OCI-LY7 (cell line): ENCODE results near the gene CDCA4. TPM values are rescaled to one million over a fixed set of nuclear protein-coding genes. Genes with fewer than 3 reads are reported as not detected.

Source experiments
- BruUV-seq: library from RNA; stranded (reverse); fragments of 400-500 nt; replicated peaks from 2 replicates; lab custom pipeline; 2021; lab: Mats Ljungman, UMichigan
- CTCF ChIA-PET: fragments of 300-600 bp; sonication (Branson Sonifier 250); formaldehyde crosslinking; loops from one replicate; lab custom pipeline; 2022; ENCODE audit warnings: antibody characterized with exemption; ENCODE audit not compliant: unreplicated experiment; lab: Charles Lee
- POLR2A ChIA-PET: fragments of 300-600 bp; sonication (Branson Sonifier 250); formaldehyde crosslinking; loops from one replicate; lab custom pipeline; 2022; ENCODE audit warnings: antibody characterized with exemption; lab: Charles Lee
- DNase-seq: peaks from one replicate; pipeline ENCODE4 v3.0.0-alpha.2; 2015; ENCODE audit warnings: low spot score
- H2AFZ ChIP-seq: fragments of 200-600 bp; sonication (generic), shearing (Covaris generic); 2 replicates; pipeline ENCODE4 v1.6.1; 2014; ENCODE audit warnings: mild to moderate bottlenecking, antibody characterized with exemption, low read length, moderate library complexity
- H3K27ac ChIP-seq: fragments of 200-600 bp; sonication (generic); 2 replicates; pipeline ENCODE4 v1.5.1; 2014; ENCODE audit warnings: mixed run types, low read depth, mild to moderate bottlenecking, moderate library complexity, low read length, inconsistent platforms; ENCODE audit not compliant: poor library complexity, severe bottlenecking
- H3K36me3 ChIP-seq: fragments of 200-600 bp; sonication (generic); 2 replicates; pipeline ENCODE4 v1.6.1; 2014; ENCODE audit warnings: mild to moderate bottlenecking, antibody characterized with exemption, low read length, moderate library complexity, mixed read lengths; ENCODE audit not compliant: insufficient read depth
- H3K4me1 ChIP-seq: fragments of 200-600 bp; sonication (generic); 2 replicates; pipeline ENCODE4 v1.5.1; 2014; ENCODE audit warnings: mild to moderate bottlenecking, low read length; ENCODE audit not compliant: insufficient read depth, poor library complexity, severe bottlenecking
- H3K4me2 ChIP-seq: fragments of 200-600 bp; sonication (generic); 2 replicates; pipeline ENCODE4 v1.6.1; 2014; ENCODE audit warnings: mild to moderate bottlenecking, low read length
- H3K4me3 ChIP-seq: fragments of 200-600 bp; sonication (generic); 2 replicates; pipeline ENCODE4 v1.5.1; 2014; ENCODE audit warnings: mild to moderate bottlenecking, low read depth, low read length; ENCODE audit not compliant: poor library complexity, severe bottlenecking
- H3K79me2 ChIP-seq: fragments of 200-600 bp; sonication (generic); 2 replicates; pipeline ENCODE4 v1.6.1; 2016; ENCODE audit warnings: low read depth, mild to moderate bottlenecking, low read length, moderate library complexity, mixed read lengths; ENCODE audit not compliant: insufficient read depth
- H3K9me2 ChIP-seq: fragments of 200-600 bp; sonication (generic); 2 replicates; pipeline ENCODE4 v1.6.1; 2016; ENCODE audit warnings: mild to moderate bottlenecking, low read length, mixed read lengths; ENCODE audit not compliant: insufficient read depth
- H3K9me3 ChIP-seq: fragments of 200-600 bp; sonication (generic); 2 replicates; pipeline ENCODE4 v1.6.1; 2014; ENCODE audit warnings: mild to moderate bottlenecking, mixed run types, low read length, mixed read lengths
- H4K20me1 ChIP-seq: fragments of 200-600 bp; sonication (generic); 2 replicates; pipeline ENCODE4 v1.6.1; 2014; ENCODE audit warnings: mild to moderate bottlenecking, antibody characterized with exemption, low read length, moderate library complexity, mixed read lengths; ENCODE audit not compliant: insufficient read depth
- EZH2phosphoT487 ChIP-seq: fragments of 200-600 bp; sonication (generic); IDR thresholded peaks from 2 replicates; pipeline ENCODE4 v1.6.1; 2018; ENCODE audit warnings: low read depth, borderline replicate concordance, mild to moderate bottlenecking, mixed run types, antibody characterized with exemption, low read length, moderate library complexity, mixed read lengths
- intact Hi-C: fragments of 100-400 bp; cut with micrococcal nuclease; formaldehyde crosslinking; loops from one replicate; pipeline ENCODE4 v1.10.0; 2022; ENCODE audit not compliant: unreplicated experiment
- total RNA-seq, 2 experiments: library from RNA; depleted of rRNA in 1 of 2; stranded (reverse); fragments of >200 nt in 1 of 2; shearing (Covaris generic) in 1 of 2; gene quantifications; 2 replicates each; pipeline ENCODE4 v1.2.3, GENCODE V29; 2014 to 2022
- TF ChIP-seq, protein P1 (sequence below): fragments of 200-600 bp; sonication (generic); conservative IDR thresholded peaks from 2 replicates; pipeline ENCODE4 v1.5.1; 2014; ENCODE audit warnings: mild to moderate bottlenecking, antibody characterized with exemption, low read length, moderate library complexity, mixed read lengths

Gene CDCA4
- total RNA-seq, 2 experiments from 2014 or later: 74.0 to 109 TPM

- Histone ChIP-seq H3K9me3 (no peaks in the 10 kb centered on the region), H3K79me2 (no peaks in the 10 kb centered on the region), H3K4me1 (no peaks in the 10 kb centered on the region), H2AFZ (no peak overlapping the region), H3K27ac (no peak overlapping the region), H3K9me2 (no peaks in the 10 kb centered on the region), H3K4me2 (no peak overlapping the region), H3K36me3 (no peaks in the 10 kb centered on the region), H4K20me1 (no peaks in the 10 kb centered on the region), H3K4me3 (no peak overlapping the region)
- ChIA-PET CTCF (interaction anchor here (1.1 kb wide), 1 partner anchor 67 kb away, joined by 3 read pairs; no protein-coding TSS in a partner anchor), POLR2A (no interaction called here)
- DNase-seq: no peak
- no peak for TF ChIP-seq EZH2phosphoT487
- TF ChIP-seq, protein P1, sequence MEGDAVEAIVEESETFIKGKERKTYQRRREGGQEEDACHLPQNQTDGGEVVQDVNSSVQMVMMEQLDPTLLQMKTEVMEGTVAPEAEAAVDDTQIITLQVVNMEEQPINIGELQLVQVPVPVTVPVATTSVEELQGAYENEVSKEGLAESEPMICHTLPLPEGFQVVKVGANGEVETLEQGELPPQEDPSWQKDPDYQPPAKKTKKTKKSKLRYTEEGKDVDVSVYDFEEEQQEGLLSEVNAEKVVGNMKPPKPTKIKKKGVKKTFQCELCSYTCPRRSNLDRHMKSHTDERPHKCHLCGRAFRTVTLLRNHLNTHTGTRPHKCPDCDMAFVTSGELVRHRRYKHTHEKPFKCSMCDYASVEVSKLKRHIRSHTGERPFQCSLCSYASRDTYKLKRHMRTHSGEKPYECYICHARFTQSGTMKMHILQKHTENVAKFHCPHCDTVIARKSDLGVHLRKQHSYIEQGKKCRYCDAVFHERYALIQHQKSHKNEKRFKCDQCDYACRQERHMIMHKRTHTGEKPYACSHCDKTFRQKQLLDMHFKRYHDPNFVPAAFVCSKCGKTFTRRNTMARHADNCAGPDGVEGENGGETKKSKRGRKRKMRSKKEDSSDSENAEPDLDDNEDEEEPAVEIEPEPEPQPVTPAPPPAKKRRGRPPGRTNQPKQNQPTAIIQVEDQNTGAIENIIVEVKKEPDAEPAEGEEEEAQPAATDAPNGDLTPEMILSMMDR: no peak
- intact Hi-C loops: no loop called here
- BruUV-seq: no TSS peak
Observed at GRCh38 chr14:104978746-104979691, 41.9 kb downstream of the CDCA4 start.

- ChIA-PET POLR2A (no interaction called here), CTCF (no interaction called here)
- Histone ChIP-seq H3K4me1 (no peaks in the 10 kb centered on the region), H3K9me2 (no peaks in the 10 kb centered on the region), H4K20me1 (no peaks in the 10 kb centered on the region), H3K79me2 (no peaks in the 10 kb centered on the region), H3K36me3 (no peaks in the 10 kb centered on the region), H3K9me3 (no peaks in the 10 kb centered on the region), H3K4me2 (no peak within 1 kb of the TSS), H3K4me3 (no peak within 1 kb of the TSS), H3K27ac (no peak within 1 kb of the TSS), H2AFZ (no peak within 1 kb of the TSS)
- DNase-seq: no peak
- no TSS peak for BruUV-seq
- TF ChIP-seq, protein P1: no peak
- no peak for TF ChIP-seq EZH2phosphoT487
- intact Hi-C loops: loop anchor here (2.0 kb wide), 1 partner anchor 109 kb away; no protein-coding TSS in a partner anchor
Observed at GRCh38 chr14:104977681-104978653, 42.9 kb downstream of the CDCA4 start, which contains the start of gene AHNAK2. TSS of gene AHNAK2 (minus strand) at chr14:104978374. CDS start at chr14:104978237, 137 bp downstream.
